NOMO-1 treated with dmso at 0.1 percent for 144 hours (cell line): ENCODE measurements around the gene XYLB.
A peak's percentile ranks its signal among the peaks of the same experiment; 100 is the strongest.
"Not testable (repeated sequence)": the region's sequence is repeated elsewhere in the genome, so short reads cannot be mapped to it uniquely, and the experiment has no call there.

Experiments used
- DNase-seq: peaks from one replicate; lab custom pipeline; 2025; ENCODE audit not compliant: unreplicated experiment; lab: John Stamatoyannopoulos, UW

XYLB gene

DNA sequence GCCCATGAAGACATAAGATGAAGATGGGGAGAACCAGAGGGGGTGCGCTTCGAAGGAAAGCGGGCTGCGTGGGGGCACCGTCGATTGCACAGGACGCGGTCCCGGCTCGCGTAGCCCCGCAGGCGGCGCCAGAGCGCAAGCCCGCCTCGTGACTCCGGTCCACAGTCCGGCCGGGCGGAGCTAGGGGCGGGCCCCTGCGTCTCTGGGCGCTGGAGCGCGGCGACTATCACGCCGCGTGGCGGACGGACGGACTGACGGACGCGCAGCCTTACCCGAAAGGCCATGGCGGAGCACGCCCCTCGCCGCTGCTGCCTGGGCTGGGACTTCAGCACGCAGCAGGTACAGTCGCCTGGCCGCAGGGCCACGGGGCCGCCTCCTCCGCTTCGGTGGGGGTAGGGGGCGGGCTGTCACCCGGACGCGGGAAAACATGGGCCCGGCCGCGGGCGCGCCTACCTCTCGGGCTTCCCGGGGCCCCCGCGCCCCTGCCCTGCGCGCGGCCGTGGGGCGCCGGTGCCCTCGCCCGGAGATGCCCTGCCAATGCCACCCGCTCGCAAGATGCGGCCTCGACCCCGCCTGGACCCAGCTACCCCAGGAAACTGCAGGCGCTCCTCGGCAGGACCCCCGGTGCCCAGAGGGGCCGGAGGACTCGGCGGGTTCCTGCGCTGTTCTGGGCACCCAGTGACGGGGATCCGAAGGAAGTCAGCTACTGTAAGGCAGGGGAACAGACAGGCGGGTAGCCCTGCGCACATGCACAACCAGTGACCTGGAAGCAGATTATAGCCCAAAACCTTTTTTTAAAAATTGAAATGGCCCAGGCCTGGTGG lies at the start of gene XYLB:
TSS of gene XYLB (plus strand) at position 199 of the 824 bp plus-strand sequence. CDS start at position 283, 84 bp downstream.
- peak; percentile 76 for DNase-seq

DNA sequence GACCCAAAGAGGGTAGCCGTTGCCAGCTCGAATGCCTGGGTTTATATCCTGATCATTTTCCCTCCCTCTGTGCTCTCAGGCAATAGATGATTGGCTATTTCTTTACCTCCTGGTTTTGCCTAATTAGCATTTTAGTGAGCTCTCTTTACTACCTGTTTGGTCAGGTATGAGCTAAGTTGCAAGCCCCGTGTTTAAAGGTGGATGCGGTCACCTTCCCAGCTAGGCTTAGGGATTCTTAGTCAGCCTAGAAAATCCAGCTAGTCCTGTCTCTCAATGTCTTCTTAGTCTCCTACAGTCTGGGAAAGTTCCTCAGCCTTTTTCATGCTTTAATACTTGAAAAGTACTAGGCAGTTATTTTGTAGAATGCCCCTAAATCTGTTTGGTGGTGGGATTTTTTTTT lies 49.5 kb upstream of the XYLB start:
- not testable (repeated sequence) for DNase-seq

DNA sequence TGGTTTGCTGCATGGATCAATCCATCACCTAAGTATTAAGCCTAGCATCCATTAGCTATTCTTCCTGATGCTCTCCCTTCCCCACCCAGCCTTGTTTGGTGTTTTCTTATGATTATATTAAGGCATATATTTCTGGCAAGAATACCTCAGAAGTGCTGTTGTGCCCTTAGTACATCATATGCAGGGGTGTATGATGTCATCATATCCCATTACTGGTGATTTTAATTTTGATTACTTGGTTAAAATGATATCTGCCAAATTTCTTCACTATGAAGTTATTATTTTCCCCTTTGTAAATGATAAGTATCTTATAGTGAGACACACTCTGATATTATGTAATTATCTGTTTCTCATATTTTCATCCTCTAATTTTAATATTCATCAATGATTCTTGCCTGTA lies 49.0 kb upstream of the XYLB start:
- no peak for DNase-seq

DNA sequence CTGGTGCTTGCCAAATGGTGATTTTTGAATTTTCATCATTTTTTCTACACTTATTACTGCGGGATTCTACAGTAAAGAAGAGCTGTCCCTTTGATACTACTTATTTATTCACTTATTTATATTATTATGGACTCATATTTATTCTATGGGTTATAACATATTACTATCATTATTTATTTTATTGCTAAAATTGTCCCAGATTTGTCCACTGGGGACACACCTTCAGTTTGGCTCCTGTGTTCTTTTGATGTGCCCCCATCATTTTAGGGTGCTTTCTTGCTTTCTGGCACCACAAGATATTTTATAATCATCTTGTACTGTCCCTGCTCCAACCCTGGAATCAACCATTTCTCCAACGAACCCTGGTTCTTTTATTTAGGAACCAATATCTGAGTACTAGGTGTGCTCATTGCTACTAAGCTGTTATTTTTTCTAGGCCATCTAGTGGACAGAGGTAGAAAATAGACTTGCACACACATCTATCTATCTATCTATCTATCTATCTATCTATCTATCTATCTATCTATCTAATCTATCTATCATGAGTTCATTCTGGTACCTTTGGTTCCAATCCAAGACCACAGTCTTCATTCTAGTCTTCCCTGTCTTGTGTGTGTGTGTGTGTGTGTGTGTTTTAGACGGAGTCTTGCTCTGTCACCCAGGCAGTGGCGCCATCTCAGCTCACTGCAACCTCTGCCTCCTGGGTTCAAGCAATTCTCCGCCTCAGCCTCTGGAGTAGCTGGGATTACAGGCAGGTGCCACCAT lies 48.5 kb upstream of the XYLB start:
- DNase-seq, result no peak

DNA sequence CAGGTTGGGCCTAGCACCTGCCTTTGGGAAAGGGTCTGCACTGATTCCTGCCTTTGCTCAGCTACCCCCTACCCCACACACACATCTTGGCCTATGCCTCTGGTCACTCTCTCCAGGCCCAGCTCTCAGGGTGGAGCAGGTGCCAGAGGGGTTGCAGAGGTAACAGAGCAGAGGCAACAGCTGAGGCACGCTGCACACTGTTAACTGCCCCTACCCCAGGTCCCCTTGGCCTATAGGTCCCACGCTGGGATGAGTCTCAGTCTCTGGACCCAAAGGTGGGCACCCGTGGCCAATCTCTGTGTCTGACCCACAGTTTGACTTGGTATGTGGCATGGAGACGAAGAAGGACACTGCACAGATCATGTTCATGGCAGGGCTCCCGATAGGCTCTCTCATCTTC lies 39.6 kb upstream of the XYLB start:
- DNase-seq, result no peak

DNA sequence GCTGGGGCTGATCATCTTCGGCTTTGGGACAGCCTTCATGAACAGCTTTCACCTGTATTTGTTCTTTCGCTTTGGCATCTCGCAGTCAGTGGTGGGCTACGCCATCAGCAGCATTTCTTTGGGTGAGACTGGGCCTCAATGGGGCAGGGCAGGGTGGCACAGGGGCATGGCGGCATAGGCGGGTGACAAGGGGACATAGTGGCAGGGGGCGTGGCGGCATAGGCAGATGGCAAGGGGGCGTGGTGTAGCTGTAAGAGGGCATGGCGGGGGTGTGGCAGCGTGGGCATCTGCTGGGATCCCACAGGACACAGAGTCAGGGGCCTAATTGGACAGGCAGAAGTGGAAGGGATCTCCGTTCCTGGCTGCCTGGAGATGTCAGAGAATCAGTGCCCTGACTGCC lies 39.0 kb upstream of the XYLB start:
- DNase-seq, result no peak

DNA sequence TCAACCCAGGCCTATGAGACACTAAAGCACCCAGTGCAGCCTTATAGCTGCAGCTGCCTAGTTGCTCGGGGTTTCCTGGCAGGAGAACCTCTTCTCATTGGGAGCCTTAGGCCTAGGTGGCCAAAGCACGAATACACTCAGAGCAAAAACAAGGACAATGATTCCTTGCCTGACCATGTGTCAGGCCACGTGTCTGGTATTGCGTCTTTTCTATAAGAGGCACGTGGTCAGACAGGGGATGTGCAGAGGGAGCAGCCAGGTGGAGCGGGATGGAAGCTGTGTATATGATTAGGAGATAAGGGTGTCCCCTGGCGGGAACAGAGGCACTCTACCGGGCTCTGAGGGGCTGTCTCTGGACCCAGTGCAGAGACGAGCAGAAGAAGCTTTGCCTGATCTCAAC lies 38.1 kb upstream of the XYLB start:
- no peak for DNase-seq

DNA sequence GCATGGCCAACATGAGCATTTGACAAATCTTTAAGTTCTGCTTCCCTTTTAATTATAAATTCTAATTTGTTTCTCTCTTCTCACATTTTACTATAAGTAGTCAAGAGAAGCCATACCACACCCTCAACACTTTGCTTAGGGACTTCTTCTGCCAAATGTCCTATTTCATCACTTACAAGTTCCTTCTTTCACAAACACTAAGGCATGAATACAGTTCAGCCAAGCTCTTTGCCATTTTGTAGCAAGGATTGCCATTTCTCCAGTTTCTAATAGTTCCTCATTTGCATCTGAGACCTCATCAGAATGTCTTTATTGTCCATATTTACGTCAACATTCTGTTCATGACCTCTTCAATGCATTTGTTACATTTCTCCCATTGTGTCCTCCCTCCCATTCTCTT lies 35.1 kb upstream of the XYLB start:
- DNase-seq, result peak; percentile 65

DNA sequence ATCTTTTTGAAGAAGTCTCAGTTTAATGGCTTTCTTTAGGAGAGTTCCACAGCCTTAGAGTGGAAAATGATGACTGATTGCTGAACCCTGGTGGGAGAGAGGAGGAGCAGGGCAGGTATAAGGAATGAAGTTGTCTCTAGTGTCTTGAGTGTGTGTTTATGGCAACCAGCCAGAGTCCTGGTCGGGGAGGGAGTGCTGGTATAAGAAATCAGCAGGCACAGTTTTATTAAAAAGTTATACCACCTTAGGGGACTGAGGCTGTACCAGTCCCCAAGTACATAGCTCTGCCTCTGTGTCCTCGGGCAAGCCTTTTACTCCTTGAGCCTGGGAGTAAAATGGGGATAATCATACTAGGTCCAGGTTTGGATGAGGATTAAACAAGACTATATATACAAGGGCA lies 34.6 kb upstream of the XYLB start:
- DNase-seq, result no peak

DNA sequence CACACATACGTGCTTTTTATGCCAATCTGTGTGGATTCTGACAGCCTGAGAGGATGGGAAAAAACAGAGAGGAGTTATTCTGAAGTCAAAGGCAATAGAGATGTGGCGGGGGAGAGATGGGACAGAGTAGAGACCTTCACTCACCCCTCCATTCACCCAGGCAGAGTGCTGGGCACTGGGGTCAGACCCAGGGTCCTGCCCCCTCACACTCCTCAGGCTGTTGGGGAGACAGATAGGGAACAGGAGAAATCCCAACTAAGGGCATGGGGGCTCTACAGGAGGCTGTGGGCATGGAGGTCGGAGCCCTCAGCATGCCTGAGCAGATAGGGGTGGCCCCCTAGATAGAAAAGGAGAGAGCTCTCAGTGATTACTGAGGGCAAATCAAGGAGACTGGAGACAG lies 34.2 kb upstream of the XYLB start:
- no peak for DNase-seq

DNA sequence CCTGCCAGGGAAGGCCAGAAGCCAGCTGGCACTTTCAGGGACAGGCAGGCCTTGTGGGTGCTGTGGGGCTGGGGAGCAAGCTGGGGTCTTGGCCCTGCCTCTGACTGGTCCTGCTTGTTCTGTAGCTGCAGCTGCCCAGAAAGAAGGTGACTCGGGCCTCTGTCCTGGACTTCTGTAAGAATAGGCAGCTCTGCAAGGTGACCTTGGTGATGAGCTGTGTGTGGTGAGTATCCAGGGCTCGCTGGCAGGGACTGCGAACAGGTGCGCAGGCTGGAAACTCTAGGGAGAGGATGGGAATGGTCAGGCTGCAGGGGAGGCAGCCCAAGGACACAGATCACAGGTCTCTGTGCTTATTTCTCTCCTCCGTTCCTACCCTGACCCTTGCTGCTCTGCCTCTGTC lies 33.3 kb upstream of the XYLB start:
- no peak for DNase-seq

DNA sequence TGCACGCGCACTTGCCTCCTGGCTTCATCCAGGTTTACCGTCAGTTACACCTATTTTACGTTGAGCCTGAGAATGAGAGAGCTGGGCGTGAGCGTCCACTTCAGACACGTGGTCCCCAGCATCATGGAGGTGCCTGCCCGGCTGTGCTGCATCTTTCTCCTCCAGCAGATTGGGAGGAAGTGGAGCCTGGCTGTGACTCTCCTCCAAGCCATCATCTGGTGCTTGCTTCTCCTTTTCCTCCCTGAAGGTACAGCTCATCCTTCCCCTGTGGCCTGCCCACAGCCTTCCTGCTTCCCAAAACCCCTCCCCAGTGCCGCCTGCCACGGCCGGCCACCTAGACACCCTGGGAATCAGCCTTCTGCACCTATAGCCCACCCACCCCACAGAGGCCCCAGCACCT lies 32.9 kb upstream of the XYLB start:
- DNase-seq, result no peak

DNA sequence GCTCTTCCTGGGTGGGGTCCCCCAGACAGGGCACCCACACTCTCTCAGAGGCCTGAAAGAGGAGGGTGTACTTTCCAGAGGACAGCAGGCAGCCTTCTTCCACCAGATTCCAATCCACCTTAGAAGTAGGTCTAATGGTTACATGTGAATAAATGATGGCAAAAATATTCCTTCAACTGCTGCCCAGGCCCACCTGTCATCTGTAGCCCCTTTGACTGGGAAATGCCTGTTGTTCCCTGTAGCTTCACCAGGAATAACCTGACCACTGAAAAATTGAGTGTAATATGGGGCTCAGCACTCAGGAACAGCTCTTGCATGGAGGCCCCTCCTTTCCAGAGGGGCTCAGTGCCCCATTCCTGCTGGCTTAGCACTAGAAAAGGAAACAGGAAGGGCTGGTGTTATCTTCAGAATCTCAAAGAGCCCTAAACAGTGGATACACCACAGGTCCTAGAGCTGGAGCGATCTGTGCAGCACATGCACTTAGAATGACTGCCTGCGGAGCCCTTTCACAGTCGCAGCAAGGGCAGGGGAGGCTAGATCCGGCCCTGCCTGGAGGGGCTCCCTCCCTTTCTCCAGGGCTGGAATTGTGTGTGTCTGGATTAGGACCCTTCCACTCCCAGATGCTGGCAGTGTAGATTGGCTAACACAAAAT lies 32.3 kb upstream of the XYLB start:
- no peak for DNase-seq

DNA sequence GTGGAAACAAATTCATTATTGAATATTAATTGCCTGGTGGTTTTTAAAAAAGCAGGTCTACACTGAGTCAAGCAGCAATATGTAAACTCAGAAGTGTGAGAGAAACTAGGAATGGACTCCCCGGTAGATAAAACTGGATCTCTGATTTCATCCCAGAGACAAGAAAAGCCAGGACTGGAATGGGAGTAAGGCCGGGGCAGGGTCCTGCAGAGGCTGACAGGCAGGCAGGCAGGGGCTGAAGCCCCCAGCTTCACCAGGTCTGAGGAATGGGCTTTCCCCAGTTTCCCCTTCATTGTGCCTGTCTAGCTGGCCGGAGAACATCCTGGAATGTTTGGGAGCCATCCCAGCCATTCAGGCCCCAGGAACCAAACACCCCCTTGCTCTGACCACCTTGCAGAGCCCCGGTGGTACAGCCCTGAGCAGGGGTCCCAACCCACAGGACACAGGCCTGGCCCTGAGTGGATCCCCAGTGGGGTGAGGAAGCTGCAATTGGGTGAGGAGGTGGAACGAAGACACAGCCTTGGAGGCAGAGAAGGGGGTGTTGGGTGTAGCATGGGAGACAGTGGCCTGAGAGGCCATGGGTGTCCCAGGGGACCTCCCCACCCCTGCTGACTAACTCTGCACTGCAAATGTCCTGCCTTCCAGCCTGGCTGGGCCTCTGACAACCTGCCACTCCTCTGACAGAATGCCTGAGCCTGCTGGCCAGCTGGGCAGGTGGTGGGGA lies 31.7 kb upstream of the XYLB start:
- DNase-seq, result no peak

DNA sequence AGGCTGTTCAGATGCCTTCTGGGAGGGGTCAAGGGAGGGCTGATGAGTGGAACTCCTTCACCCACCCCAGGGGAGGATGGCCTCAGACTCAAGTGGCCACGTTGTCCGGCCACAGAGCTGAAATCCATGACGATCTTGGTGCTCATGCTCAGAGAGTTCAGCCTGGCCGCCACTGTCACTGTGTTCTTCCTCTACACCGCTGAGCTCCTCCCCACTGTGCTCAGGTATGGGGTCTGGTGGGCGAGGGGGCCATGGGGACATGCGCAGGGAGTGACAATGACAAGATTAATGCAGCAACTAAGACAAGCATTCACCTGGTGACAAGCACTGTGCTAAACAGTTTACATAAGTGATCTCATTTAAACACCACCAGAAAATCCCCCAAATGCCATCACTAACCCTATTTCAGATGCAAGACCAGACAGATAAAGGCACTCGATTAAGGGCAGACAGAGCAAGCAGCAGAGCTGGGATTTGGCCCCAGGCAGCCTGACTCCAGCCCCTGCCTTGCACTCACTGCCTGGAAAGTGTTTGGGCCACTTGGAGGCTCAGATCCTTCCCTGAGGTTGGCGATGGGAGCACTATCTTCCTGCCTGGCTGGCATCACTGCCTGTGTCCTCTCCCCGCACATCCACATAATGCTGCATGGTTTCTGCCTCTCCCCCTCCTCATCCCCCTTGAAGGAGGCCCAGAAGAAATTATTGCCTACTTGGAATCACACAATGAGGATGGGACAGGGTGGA lies 30.9 kb upstream of the XYLB start:
- DNase-seq, result no peak

DNA sequence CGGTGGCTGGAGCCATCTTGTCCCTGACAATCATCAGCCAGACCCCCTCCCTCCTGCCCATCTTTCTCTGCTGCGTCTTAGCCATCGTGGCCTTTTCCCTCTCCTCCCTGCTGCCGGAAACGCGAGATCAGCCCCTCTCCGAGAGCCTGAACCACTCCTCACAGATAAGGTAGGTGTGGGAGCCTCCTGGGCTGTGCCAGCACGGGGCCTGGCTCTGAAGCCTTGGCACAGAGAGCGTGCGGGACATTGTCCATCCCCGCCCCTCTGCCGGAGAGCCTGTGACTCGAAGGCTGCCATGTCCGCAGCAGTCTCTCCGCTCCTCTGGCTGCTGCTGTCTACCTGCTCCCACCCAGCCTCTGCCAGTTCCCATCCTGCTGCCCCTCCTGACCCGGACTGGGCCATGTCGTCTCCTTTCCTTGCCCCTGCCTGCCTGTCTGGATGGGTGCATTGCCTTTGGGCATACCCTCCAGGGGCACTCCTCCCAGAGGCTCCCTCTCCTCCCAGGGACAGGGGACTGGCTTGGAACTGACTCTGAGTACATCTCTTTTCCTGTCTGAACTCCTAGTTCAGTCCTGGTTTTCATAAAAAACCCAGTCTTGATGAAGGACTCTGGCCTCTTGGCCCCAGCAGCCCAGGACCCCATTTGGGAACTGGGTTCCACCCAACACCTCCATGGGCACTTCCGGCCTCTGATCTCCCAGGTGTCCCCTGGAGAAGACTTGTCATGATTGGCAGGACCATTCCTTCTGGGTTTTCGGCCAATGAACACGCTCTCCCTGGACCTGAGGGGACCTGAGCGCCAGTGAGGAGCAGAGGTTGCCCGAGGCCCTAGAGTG lies 30.0 kb upstream of the XYLB start:
- no peak for DNase-seq

DNA sequence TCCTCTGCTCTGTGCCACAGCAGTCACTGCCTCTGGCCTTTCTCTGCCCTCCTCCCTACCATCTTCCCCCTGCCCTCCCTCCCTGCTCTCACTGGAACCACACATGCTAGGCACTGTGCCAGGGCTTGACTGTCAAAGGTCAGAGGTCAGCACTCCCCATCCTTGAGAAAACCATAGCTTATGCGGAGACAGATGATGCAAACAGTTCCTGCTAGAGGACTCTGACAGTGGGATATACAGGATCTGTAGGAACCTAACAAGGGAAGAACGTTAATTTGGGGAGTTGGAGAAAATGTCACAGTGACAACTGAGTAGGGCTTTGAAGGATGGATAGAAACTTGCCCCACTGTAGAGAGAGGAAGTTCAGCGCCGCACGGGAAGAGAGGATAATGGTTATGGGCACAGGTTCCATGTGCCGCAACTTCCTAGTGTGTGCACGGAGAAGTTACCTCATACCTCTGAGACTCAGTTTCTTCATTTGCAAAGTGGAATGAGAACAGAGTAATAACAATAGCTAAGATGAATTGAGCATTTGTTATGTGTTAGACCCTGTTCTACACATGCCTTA lies 29.3 kb upstream of the XYLB start:
- no peak for DNase-seq

DNA sequence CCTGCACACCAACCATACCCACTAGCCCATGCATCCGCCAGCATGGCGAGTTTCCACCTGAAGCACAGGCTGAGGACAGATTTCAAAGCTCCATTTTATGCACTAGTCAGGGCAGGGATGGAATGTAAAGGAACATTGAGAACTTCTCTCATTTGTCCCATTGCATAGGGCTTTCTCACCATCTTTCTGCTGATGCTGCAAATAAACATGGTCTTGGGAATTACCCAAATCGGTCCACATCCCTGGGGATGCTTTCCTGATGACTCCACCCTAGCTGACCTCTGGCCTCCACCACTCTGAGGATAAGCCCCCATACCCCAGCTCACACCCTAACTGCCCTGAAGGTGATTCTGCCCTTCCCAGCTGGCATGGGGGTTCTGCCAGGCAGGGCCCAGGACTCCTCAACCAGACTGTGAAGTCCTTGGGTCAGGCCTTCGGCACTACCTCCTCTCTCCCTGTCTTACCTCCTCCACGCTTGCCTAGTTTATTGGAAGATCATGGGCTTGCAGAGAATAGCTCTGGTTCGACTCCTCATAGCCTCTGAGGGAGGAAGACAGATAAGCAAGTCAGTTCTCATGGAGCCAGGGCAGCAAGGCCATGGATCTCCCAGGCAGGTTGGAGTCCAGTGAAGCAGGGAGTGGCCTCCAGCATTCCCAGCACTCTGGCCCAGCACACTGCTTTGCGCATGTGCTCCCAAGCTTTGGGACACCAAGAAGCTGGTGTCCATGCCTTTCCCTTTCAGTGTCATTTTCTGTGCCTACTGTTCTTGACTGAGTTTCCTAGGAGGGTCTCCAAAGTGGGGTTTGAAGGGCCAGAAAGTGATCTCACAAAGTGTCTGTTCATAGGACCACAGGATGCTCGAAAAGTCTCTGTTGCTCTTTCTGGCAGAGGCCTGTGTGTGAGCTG lies 27.6 kb upstream of the XYLB start:
- DNase-seq, result no peak
